ENCODE results near the gene KCNK3. TPM values are rescaled to one million over a fixed set of nuclear protein-coding genes. Genes with fewer than 3 reads are reported as not detected.

The KCNK3 gene
- total RNA-seq, 4 donors from 2014 or later = 2.0 to 13.9 (median 9.8) TPM

DNA sequence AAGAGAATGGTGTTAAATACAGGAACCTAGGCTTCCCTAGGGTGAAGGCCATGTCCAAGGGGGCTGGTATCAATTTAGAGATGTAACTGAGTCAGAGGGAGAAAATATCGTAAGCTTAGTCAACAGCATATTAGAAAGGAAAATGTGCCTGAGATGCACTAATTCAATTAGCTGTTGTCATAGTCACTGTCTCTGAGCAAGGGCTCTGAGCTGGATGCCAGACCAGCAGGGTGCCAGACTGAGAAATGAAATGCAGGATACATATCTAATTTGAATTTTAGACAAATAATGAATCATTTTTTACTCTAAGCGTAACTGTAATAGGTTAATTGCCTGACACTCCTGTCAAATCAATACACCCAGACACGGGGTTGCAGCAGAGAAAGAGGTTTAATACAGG is 60.1 kb downstream of the KCNK3 start:
- ATAC-seq = no peak
- no peaks in the 10 kb centered on the region for H3K36me3 ChIP-seq
- H3K4me3 ChIP-seq = no peak overlapping the region
- 67 to 81% methylated on average over 3 of the region's 3 CpGs for WGBS, 2 donors (ENCODE audit: low coverage in 1 of 2)
- no peak overlapping the region for H3K27ac ChIP-seq
- peaks cover 0 to 3% (median 0%) of the 10 kb centered on the region in 3 donors for H3K4me1 ChIP-seq
- no peaks in the 10 kb centered on the region for H3K27me3 ChIP-seq
- TF ChIP-seq, protein P1, sequence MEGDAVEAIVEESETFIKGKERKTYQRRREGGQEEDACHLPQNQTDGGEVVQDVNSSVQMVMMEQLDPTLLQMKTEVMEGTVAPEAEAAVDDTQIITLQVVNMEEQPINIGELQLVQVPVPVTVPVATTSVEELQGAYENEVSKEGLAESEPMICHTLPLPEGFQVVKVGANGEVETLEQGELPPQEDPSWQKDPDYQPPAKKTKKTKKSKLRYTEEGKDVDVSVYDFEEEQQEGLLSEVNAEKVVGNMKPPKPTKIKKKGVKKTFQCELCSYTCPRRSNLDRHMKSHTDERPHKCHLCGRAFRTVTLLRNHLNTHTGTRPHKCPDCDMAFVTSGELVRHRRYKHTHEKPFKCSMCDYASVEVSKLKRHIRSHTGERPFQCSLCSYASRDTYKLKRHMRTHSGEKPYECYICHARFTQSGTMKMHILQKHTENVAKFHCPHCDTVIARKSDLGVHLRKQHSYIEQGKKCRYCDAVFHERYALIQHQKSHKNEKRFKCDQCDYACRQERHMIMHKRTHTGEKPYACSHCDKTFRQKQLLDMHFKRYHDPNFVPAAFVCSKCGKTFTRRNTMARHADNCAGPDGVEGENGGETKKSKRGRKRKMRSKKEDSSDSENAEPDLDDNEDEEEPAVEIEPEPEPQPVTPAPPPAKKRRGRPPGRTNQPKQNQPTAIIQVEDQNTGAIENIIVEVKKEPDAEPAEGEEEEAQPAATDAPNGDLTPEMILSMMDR (IDR thresholded peaks at IDR 0.05) = no peak
- TF ChIP-seq POLR2AphosphoS5 (IDR thresholded peaks at IDR 0.05) (no peak), EP300 (IDR thresholded peaks at IDR 0.05) (no peak), POLR2A (IDR thresholded peaks at IDR 0.05) (no peak)
- H3K9me3 ChIP-seq = no peaks in the 10 kb centered on the region

DNA sequence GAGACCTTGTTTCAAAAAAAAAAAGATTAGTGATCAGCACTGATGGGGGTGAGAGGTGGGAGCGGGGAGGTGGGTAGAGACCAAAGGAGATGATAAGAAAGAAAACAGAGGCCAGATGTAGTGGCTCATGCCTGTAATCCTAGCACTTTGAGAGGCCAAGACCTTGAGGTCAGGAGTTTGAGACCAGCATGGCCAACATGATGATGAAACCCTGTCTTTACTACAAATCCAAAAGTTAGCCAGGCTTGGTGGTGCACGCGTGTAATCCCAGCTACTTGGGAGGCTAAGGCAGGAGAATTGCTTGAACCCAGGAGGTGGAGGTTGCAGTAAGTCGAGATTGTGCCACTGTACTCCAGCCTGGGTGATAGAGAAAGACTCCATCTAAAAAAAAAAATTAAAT is 62.0 kb downstream of the KCNK3 start:
- ATAC-seq = no peak
- WGBS, 2 donors (ENCODE audit: low coverage in 1 of 2) = 86 to 90% methylated on average over 1 to 4 of the region's 4 CpGs
- Histone ChIP-seq H3K36me3 (no peaks in the 10 kb centered on the region), H3K4me1 (peaks cover 0 to 18% (median 6%) of the 10 kb centered on the region in 3 donors), H3K9me3 (no peaks in the 10 kb centered on the region), H3K27ac (no peak overlapping the region), H3K4me3 (no peak overlapping the region), H3K27me3 (no peaks in the 10 kb centered on the region)
- TF ChIP-seq, protein P1 (IDR thresholded peaks at IDR 0.05) = no peak
- TF ChIP-seq POLR2A (IDR thresholded peaks at IDR 0.05) (no peak), EP300 (IDR thresholded peaks at IDR 0.05) (no peak), POLR2AphosphoS5 (IDR thresholded peaks at IDR 0.05) (no peak)

DNA sequence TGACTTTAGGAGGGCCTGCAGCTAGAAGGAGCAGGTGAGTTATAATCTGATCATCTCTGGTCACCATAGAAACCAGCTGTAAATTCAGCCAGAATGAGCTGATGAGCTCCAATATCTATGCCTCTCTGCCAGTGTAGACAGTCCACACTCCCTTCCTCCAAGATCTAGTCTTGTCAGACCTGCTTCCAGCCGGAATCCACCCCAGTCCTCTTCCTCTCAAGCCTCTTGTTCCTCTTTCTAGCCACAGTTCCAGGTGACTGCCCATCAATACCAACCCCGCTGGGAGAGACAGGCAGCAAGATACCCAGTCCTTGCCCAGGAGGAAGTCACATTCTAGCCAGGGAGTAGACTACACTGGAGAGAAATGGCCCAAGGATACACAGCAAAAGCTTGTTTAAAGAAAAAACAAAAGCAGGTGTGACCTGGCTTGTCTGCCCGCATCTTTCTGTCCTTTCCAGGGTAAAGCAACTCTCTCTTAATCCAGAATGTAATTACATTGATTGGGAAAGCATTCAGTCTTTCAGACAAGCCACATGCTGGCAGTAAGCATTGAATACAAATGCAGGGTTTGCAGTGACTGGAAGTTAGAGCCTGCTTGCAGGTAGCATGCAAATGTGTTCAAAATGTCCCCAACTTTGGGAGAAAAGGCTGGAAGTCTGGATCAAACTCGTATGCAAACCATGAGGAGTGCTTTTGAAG is 62.6 kb downstream of the KCNK3 start:
- TF ChIP-seq, protein P1 (IDR thresholded peaks at IDR 0.05) = no peak
- TF ChIP-seq EP300 (IDR thresholded peaks at IDR 0.05) (no peak), POLR2A (IDR thresholded peaks at IDR 0.05) (no peak), POLR2AphosphoS5 (IDR thresholded peaks at IDR 0.05) (no peak)
- WGBS, 2 donors (ENCODE audit: low coverage in 1 of 2) = 68 to 77% methylated on average over 4 of the region's 4 CpGs
- H3K27me3 ChIP-seq = no peaks in the 10 kb centered on the region

DNA sequence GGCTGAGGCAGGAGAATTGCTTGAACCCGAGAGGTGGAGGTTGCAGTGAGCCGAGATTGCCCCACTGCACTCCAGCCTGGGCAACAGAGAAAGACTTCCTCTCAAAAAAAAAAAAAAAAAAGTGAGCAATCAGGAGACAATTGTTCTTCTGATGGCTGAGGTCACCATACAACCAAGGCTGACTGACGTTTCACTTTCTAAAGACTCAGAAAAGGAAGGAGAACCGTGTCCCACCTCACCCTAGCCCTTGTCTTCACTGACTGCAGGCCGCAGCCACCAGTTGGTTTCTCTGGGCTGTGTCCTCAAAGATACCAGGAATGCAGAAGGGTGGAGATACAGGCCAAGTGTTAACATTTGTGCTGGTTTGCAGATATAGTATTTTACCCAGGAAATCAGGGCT is 63.8 kb downstream of the KCNK3 start:
- Histone ChIP-seq H3K4me3 (no peak overlapping the region), H3K4me1 (peaks cover 0 to 18% (median 6%) of the 10 kb centered on the region in 3 donors), H3K27me3 (no peaks in the 10 kb centered on the region), H3K36me3 (no peaks in the 10 kb centered on the region), H3K9me3 (no peaks in the 10 kb centered on the region), H3K27ac (no peak overlapping the region)
- TF ChIP-seq, protein P1 (IDR thresholded peaks at IDR 0.05) = no peak
- no peak for TF ChIP-seq POLR2AphosphoS5 (IDR thresholded peaks at IDR 0.05)
- TF ChIP-seq POLR2A (IDR thresholded peaks at IDR 0.05) = no peak
- TF ChIP-seq EP300 (IDR thresholded peaks at IDR 0.05) = no peak
- ATAC-seq = no peak
- 80 to 86% methylated on average over 2 to 5 of the region's 5 CpGs for WGBS, 2 donors (ENCODE audit: low coverage in 1 of 2)

More for the DNA sequence above, 62.6 kb downstream of the KCNK3 start:
- no peaks in the 10 kb centered on the region for H3K36me3 ChIP-seq
- H3K9me3 ChIP-seq = no peaks in the 10 kb centered on the region
- H3K4me1 ChIP-seq = peaks cover 0 to 18% (median 6%) of the 10 kb centered on the region in 3 donors
- no peak overlapping the region for H3K4me3 ChIP-seq
- H3K27ac ChIP-seq = no peak overlapping the region
- no peak for ATAC-seq

Measured in gastroesophageal sphincter (tissue), 4 donors.